ENCODE data around the gene SLC22A23. TPM values are rescaled to one million over a fixed set of nuclear protein-coding genes. Genes with fewer than 3 reads are reported as not detected.

SLC22A23 gene
- total RNA-seq, 1 experiment from 2014 or later: 6.8 TPM

DNA sequence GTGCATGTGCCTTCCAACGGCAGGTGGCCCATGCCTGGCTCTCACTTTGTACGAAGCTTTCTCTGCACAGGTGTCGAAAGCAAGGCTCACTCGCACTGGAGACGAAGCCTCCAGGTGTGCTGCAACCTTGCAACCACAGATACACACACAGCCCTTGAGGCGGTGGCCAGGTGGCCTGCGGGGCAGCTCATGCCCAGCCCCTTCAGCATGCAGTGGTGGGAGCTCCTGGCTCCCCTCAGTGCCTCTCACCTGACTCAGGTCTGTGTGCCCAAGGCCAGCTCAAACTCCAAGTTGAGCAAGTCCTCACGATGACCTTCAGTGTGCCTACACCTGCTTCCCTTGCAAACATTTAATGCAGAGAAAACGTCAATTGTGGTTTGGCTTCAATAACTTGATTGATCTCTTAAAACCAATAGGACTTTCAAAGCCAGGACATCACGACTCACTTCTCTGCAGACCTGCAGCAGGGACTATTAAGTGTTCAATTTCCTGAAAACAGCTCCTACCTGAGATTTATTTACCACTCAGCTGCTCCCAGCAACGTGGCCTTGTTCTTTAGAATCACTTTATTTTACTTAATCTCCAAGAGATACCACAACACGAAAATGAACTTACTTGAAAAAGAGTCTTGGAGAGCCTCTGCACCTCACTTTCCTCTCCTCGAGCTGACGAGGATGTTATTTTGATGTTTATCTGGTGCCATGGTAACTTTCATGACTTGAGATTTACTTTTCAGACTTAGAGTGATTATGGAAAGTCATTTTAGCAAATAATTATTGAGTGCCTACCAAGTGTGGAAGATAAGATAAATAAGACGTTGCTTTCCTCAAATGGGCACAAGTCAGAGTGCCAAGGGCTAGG, 86.3 kb downstream of the SLC22A23 start:
- Histone ChIP-seq H3T11ph (ENCODE audit: low read length) (no peak overlapping the region), H3K56ac (ENCODE audit: insufficient read length, low read depth, low read length) (no peak overlapping the region), H3K23ac (ENCODE audit: insufficient read length, low read depth, low read length) (no peak overlapping the region), H3K18ac (ENCODE audit: insufficient read length, low read depth, low read length) (no peak overlapping the region), H2BK12ac (ENCODE audit: insufficient read length, low read depth, low read length) (no peak overlapping the region), H4K20me1 (ENCODE audit: control insufficient read depth, insufficient read depth, insufficient read length) (peaks cover 2% of the 10 kb centered on the region), H3K14ac (ENCODE audit: insufficient read depth, low read length) (peak overlapping the region; percentile 69; the same call in 1 of the 2 replicates), H2AFZ (ENCODE audit: low read length) (no peak overlapping the region), H3K79me2 (ENCODE audit: insufficient read depth, low read length) (no peaks in the 10 kb centered on the region; the same call in 1 of the 2 replicates), H4K91ac (ENCODE audit: insufficient read length, low read depth, low read length) (no peak overlapping the region), H3K27ac (ENCODE audit: insufficient read length, low read depth, low read length) (no peak overlapping the region), H3K9ac (ENCODE audit: extremely low read depth, insufficient read length, low read length) (no peak overlapping the region), H2AK5ac (ENCODE audit: insufficient read length, low read length) (no peak overlapping the region), H3K4me1 (ENCODE audit: insufficient read depth, low read length) (no peaks in the 10 kb centered on the region; the same call in 1 of the 2 replicates), H4K8ac (replicated peaks; ENCODE audit: insufficient read length, low read depth, low read length) (no peak overlapping the region), H2BK5ac (ENCODE audit: insufficient read length, low read length) (no peak overlapping the region), H2BK20ac (ENCODE audit: low read depth, low read length, poor library complexity, severe bottlenecking) (no peak overlapping the region), H2BK15ac (ENCODE audit: low read depth, low read length) (no peak overlapping the region), H4K5ac (ENCODE audit: insufficient read length, low read depth, low read length) (no peak overlapping the region), H3K9me3 (ENCODE audit: control insufficient read depth, low read depth, low read length) (no peaks in the 10 kb centered on the region), H2BK120ac (ENCODE audit: low read depth, low read length, poor library complexity, severe bottlenecking) (no peak overlapping the region), H3K79me1 (ENCODE audit: insufficient read depth, low read depth, low read length, poor library complexity, severe bottlenecking) (no peaks in the 10 kb centered on the region), H3K27me3 (ENCODE audit: insufficient read depth, low read length) (no peaks in the 10 kb centered on the region), H3K23me2 (ENCODE audit: insufficient read length, low read depth, low read length, poor library complexity, severe bottlenecking) (no peaks in the 10 kb centered on the region), H3K4me2 (ENCODE audit: insufficient read depth, insufficient read length, low read length) (no peak overlapping the region), H3K4ac (ENCODE audit: low read depth, low read length) (no peak overlapping the region)
- no peak for DNase-seq
- TF ChIP-seq, protein P1, sequence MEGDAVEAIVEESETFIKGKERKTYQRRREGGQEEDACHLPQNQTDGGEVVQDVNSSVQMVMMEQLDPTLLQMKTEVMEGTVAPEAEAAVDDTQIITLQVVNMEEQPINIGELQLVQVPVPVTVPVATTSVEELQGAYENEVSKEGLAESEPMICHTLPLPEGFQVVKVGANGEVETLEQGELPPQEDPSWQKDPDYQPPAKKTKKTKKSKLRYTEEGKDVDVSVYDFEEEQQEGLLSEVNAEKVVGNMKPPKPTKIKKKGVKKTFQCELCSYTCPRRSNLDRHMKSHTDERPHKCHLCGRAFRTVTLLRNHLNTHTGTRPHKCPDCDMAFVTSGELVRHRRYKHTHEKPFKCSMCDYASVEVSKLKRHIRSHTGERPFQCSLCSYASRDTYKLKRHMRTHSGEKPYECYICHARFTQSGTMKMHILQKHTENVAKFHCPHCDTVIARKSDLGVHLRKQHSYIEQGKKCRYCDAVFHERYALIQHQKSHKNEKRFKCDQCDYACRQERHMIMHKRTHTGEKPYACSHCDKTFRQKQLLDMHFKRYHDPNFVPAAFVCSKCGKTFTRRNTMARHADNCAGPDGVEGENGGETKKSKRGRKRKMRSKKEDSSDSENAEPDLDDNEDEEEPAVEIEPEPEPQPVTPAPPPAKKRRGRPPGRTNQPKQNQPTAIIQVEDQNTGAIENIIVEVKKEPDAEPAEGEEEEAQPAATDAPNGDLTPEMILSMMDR (conservative IDR thresholded peaks at IDR 0.05): no peak
- no CpG with 5 or more reads among the region's 15 CpGs for WGBS (ENCODE audit: extremely low coverage, insufficient read length, low lambda C conversion rate)
- H3K4me3 Mint-ChIP-seq: no peak overlapping the region
- H3K36me3 Mint-ChIP-seq (ENCODE audit: insufficient read depth in 1 of 3, low read depth in 3 of 3): peaks cover 0 to 5% (median 0%) of the 10 kb centered on the region in 3 experiments; a peak in 1 of 7 replicates
- H3K4me1 Mint-ChIP-seq: peaks cover 8 to 9% of the 10 kb centered on the region in 2 experiments
- H3K9me3 Mint-ChIP-seq: no peaks in the 10 kb centered on the region
- H3K27me3 Mint-ChIP-seq (ENCODE audit: low read depth): no peaks in the 10 kb centered on the region; the same call in 1 of the 2 replicates
- no peak overlapping the region for H3K27ac Mint-ChIP-seq
